CD4-positive, alpha-beta T cell treated with Interleukin-4 for 4 hours (primary cell): ENCODE results near the gene CNTN6.

Experiments used
- DNase-seq: peaks from one replicate; pipeline ENCODE4 v3.0.0-alpha.2; 2020

The CNTN6 gene

GRCh38 chr3:1439395-1439794 is 346.6 kb downstream of the CNTN6 start:
- DNase-seq = no peak

GRCh38 chr3:1442271-1442670 is 349.4 kb downstream of the CNTN6 start:
- DNase-seq = no peak

GRCh38 chr3:1444195-1444594 is 351.4 kb downstream of the CNTN6 start:
- no peak for DNase-seq

DNA sequence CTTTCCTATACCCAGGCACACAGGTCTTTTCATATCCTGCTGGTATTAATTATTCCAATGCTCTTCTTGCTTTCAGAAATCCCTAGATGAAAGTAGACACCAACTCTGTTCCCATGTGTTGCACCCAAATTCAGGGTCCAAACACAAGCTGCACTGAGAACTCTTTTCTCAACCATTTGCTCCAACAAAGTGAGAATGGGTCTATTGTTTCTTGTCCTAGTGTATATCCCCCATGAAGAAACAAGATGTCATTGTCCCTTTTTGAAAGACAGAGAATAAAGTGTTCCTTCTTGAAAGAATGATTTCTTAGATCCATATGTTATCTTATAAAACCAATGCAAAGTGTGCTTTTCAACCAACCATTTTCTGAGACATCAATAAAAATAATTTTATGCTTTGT is 353.7 kb downstream of the CNTN6 start:
- DNase-seq = no peak

DNA sequence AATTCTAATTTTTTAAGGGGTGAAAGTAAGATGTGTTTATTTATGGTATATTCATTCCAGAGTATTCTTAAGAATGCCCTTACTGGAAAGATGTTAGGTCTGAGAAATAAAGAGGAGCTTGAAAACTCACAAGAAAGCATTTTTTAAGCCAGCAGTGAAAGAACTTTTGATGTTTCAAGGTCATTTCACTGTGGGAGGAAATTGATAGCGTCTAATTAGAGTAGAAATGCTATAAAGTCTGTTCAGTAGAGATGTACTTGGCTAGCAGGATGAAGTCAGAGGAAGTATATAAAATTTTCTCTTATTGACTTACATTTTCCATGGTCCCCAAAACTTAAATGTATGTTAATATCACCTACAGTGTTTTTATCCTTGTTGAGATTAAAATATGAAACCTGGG is 354.6 kb downstream of the CNTN6 start:
- no peak for DNase-seq

DNA sequence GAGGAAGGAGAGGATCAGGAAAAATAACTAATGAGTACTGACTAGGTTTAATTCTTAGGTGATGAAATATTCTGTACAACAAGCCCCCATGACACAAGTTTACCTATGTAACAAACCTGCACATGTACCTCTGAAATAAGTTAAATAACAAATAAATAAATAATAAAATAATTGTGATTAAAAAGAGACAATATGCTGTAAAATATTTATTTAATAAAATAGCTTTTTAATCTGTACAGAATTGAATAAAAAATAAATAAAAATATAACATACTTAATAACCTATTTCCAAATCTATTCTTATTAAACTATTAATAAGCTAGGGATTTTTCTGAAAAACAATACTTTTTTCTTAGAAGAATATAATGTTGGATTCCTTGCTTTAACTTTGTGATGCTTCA is 355.6 kb downstream of the CNTN6 start:
- no peak for DNase-seq
